Gastroesophageal sphincter (tissue), 3 donors: Measurements from ENCODE around the gene SPR.

Source experiments
- CTCF ChIP-seq, 4 experiments: fragments of 200-600 bp in 2 of 4; fragments of 450-650 bp in 2 of 4; sonication (generic) in 1 of 4; IDR thresholded peaks; one replicate each; pipeline ENCODE4 v1.5.1; 2017 to 2019; ENCODE audit warnings: antibody characterized with exemption in 4 of 4, mild to moderate bottlenecking in 2 of 4, moderate library complexity in 2 of 4
- POLR2A ChIP-seq, 2 donors: fragments of 450-650 bp; IDR thresholded peaks; one replicate each; pipeline ENCODE4 v1.6.1; 2017; ENCODE audit warnings: antibody characterized with exemption in 2 of 2, mild to moderate bottlenecking in 2 of 2, moderate library complexity in 1 of 2

GRCh38 chr2:72923833-72924352 is 36.7 kb downstream of the SPR start:
- TF ChIP-seq POLR2A (IDR thresholded peaks at IDR 0.05): no peak
- TF ChIP-seq CTCF (IDR thresholded peaks at IDR 0.05): no peak
